HepG2 (cell line): ENCODE measurements around the gene NPBWR2. TPM values are rescaled to one million over a fixed set of nuclear protein-coding genes. Genes with fewer than 3 reads are reported as not detected.

Experiments
- ATAC-seq: fragments of 200-7000 bp; cut with Tn5 transposase; 3 replicates; pipeline ENCODE4 v1.9.1; 2020; ENCODE audit warnings: mild to moderate bottlenecking, moderate library complexity
- BruUV-seq: library from RNA; stranded (reverse); fragments of 400-500 nt; replicated peaks from 2 replicates; lab custom pipeline; 2021; lab: Mats Ljungman, UMichigan
- CTCF ChIA-PET: fragments of 300-600 bp; formaldehyde crosslinking; extraction: SDS; loops from one replicate; lab custom pipeline; 2021; ENCODE audit warnings: low total read pairs, inconsistent platforms, low intra/inter-chr PET ratio; lab: Yijun Ruan, JAX
- POLR2A ChIA-PET: fragments of 350-600 bp; sonication (Branson Sonifier 250); formaldehyde crosslinking; loops from one replicate; lab custom pipeline; 2020; ENCODE audit warnings: antibody characterized with exemption, inconsistent platforms; lab: Yijun Ruan, JAX
- DNase-seq: peaks from one replicate; pipeline ENCODE4 v3.0.0-alpha.2; 2015; ENCODE audit warnings: low spot score
- FAIRE-seq: peaks from 3 replicates; lab custom pipeline; 2011; peaks lifted over from hg19 to GRCh38; lab: Jason Lieb, UNC
- H2AFZ ChIP-seq: one replicate; pipeline ENCODE4 v1.6.1; 2011; ENCODE audit warnings: low read length, inconsistent platforms
- H3K27ac ChIP-seq: fragments of 300-600 bp; 3 replicates; pipeline ENCODE4 v1.8.0; 2011; ENCODE audit warnings: mixed run types, mild to moderate bottlenecking, mixed read lengths, low read length, inconsistent platforms; ENCODE audit not compliant: insufficient read depth; ENCODE audit errors: extremely low read length
- H3K27me3 ChIP-seq, 2 experiments: fragments of 200-600 bp in 1 of 2; 2 replicates in 1 of 2; 3 replicates in 1 of 2; pipeline versions ENCODE4 v1.6.0 to v1.8.0; 2011; ENCODE audit warnings: low read length in 2 of 2, mild to moderate bottlenecking in 2 of 2, moderate library complexity in 2 of 2, inconsistent platforms in 1 of 2; ENCODE audit not compliant: insufficient read depth in 2 of 2, control insufficient read depth in 1 of 2
- H3K36me3 ChIP-seq, 2 experiments: fragments of 200-600 bp in 1 of 2; replicated peaks in 1 of 2; 2 replicates in 1 of 2; 3 replicates in 1 of 2; pipeline versions ENCODE4 v1.5.1 to v1.8.0; 2011; ENCODE audit warnings: low read length in 2 of 2, inconsistent platforms in 1 of 2; ENCODE audit not compliant: insufficient read depth in 2 of 2, control insufficient read depth in 1 of 2
- H3K4me1 ChIP-seq: 2 replicates; pipeline ENCODE4 v1.5.1; 2012; ENCODE audit warnings: low read length, inconsistent platforms; ENCODE audit not compliant: insufficient read depth
- H3K4me2 ChIP-seq: 2 replicates; pipeline ENCODE4 v1.6.0; 2011; ENCODE audit warnings: low read depth, low read length, inconsistent platforms
- H3K4me3 ChIP-seq, 3 experiments: fragments of 200-600 bp in 1 of 3; sonication (generic), shearing (Covaris generic) in 1 of 3; replicated peaks in 1 of 3; 2 replicates each; pipeline ENCODE4 v1.5.1; 2011 to 2016; ENCODE audit warnings: low read length in 3 of 3, inconsistent platforms in 2 of 3, low read depth in 2 of 3, mild to moderate bottlenecking in 2 of 3, control low read depth in 1 of 3, mixed read lengths in 1 of 3; ENCODE audit not compliant: insufficient read depth in 1 of 3
- H3K79me2 ChIP-seq: one replicate; pipeline ENCODE4 v1.6.1; 2011; ENCODE audit warnings: low read length, inconsistent platforms; ENCODE audit not compliant: insufficient read depth
- H3K9ac ChIP-seq: 2 replicates; pipeline ENCODE4 v1.6.0; 2011; ENCODE audit warnings: mild to moderate bottlenecking, low read depth, low read length, inconsistent platforms; ENCODE audit not compliant: insufficient read depth
- H3K9me3 ChIP-seq: 2 replicates; pipeline ENCODE4 v1.5.1; 2012; ENCODE audit warnings: mild to moderate bottlenecking, low read length
- H4K20me1 ChIP-seq: 2 replicates; pipeline ENCODE4 v1.6.0; 2011; ENCODE audit warnings: inconsistent platforms, mild to moderate bottlenecking, low read length, moderate library complexity; ENCODE audit not compliant: insufficient read depth
- ATF7 ChIP-seq, 2 experiments: fragments of 450-650 bp in 1 of 2; sonication (generic) in 1 of 2; formaldehyde crosslinking in 1 of 2; IDR thresholded peaks; 2 replicates each; pipeline versions ENCODE4 v1.4.0 to v1.6.1; 2016 to 2020; ENCODE audit warnings: antibody characterized with exemption in 1 of 2, mild to moderate bottlenecking in 1 of 2, missing genetic modification reagents in 1 of 2
- ATF7-NPFF ChIP-seq: sonication (generic); formaldehyde crosslinking; IDR thresholded peaks from 2 replicates; pipeline ENCODE4 v1.8.1; 2023; ENCODE audit warnings: mild to moderate bottlenecking, low read depth, missing genetic modification reagents, moderate library complexity
- CEBPB ChIP-seq: IDR thresholded peaks from 2 replicates; pipeline ENCODE4 v1.6.1; 2011; ENCODE audit warnings: low read depth, low read length, improper control_type of control experiment, borderline replicate concordance
- EP300 ChIP-seq, 3 experiments: sonication (generic) in 1 of 3; formaldehyde crosslinking in 1 of 3; IDR thresholded peaks; 2 replicates each; pipeline versions ENCODE4 v1.5.1 to v1.6.1; 2011 to 2020; ENCODE audit warnings: low read depth in 2 of 3, low read length in 2 of 3, borderline replicate concordance in 1 of 3, improper control_type of control experiment in 1 of 3, mild to moderate bottlenecking in 1 of 3, missing genetic modification reagents in 1 of 3, moderate library complexity in 1 of 3
- FOXJ3 ChIP-seq: sonication (generic); formaldehyde crosslinking; IDR thresholded peaks from 2 replicates; pipeline ENCODE4 v1.4.0; 2020; ENCODE audit warnings: missing genetic modification reagents, mild to moderate bottlenecking, borderline replicate concordance
- GABPA ChIP-seq, 2 experiments: IDR thresholded peaks; 2 replicates each; pipeline ENCODE4 v1.6.1; 2011 to 2016; ENCODE audit warnings: low read depth in 2 of 2, low read length in 1 of 2, missing biosample characterization in 1 of 2, missing genetic modification characterization in 1 of 2
- HMG20B ChIP-seq: conservative IDR thresholded peaks from 2 replicates; pipeline ENCODE4 v1.6.1; 2016; ENCODE audit warnings: missing genetic modification reagents, missing compliant biosample characterization
- MEIS2 ChIP-seq: sonication (generic); formaldehyde crosslinking; IDR thresholded peaks from 2 replicates; pipeline ENCODE4 v1.9.0; 2021; ENCODE audit warnings: mild to moderate bottlenecking, missing genetic modification reagents
- MIER3 ChIP-seq: IDR thresholded peaks from 2 replicates; pipeline ENCODE4 v1.6.1; 2016; ENCODE audit warnings: missing compliant biosample characterization, borderline replicate concordance
- MXD4 ChIP-seq: IDR thresholded peaks from 2 replicates; pipeline ENCODE4 v1.6.1; 2016; ENCODE audit warnings: mild to moderate bottlenecking, missing biosample characterization, missing genetic modification reagents
- NBN ChIP-seq: fragments of 450-650 bp; conservative IDR thresholded peaks from 2 replicates; pipeline ENCODE4 v1.6.1; 2017
- POLR2A ChIP-seq, 2 experiments: IDR thresholded peaks; 2 replicates each; pipeline ENCODE4 v1.6.1; 2011; ENCODE audit warnings: low read depth in 2 of 2, low read length in 2 of 2, mild to moderate bottlenecking in 1 of 2, moderate library complexity in 1 of 2; ENCODE audit not compliant: insufficient read depth in 1 of 2
- PREB ChIP-seq: sonication (generic); formaldehyde crosslinking; IDR thresholded peaks from 2 replicates; pipeline ENCODE4 v1.4.0; 2020; ENCODE audit warnings: missing genetic modification reagents
- TAF15 ChIP-seq: fragments of 200-400 bp; formaldehyde crosslinking; IDR thresholded peaks from one replicate; pipeline ENCODE4 v1.6.1; 2018; ENCODE audit warnings: mild to moderate bottlenecking, low read depth, low read length; ENCODE audit not compliant: poor library complexity, severe bottlenecking
- TERF1 ChIP-seq: sonication (generic); formaldehyde crosslinking; IDR thresholded peaks from 2 replicates; pipeline ENCODE4 v1.8.0; 2022; ENCODE audit warnings: mild to moderate bottlenecking, missing genetic modification reagents, moderate library complexity
- U2AF1 ChIP-seq: fragments of 200-400 bp; formaldehyde crosslinking; optimal IDR thresholded peaks from 2 replicates; pipeline ENCODE3; 2017; ENCODE audit warnings: mild to moderate bottlenecking, low read depth, low read length
- ZNF333 ChIP-seq: sonication (generic); formaldehyde crosslinking; IDR thresholded peaks from 2 replicates; pipeline ENCODE4 v1.4.0; 2020; ENCODE audit warnings: mild to moderate bottlenecking, missing genetic modification reagents, borderline replicate concordance
- ZNF740 ChIP-seq: sonication (generic); formaldehyde crosslinking; IDR thresholded peaks from 2 replicates; pipeline ENCODE4 v1.4.0; 2020; ENCODE audit warnings: missing genetic modification reagents
- WGBS: methylation state at CpG from one replicate; pipeline ENCODE4 v1.1.6; 2017; ENCODE audit warnings: low lambda C conversion rate; 5-methylcytosine and 5-hydroxymethylcytosine counted together
- in situ Hi-C: cut with HindIII; loops from 2 replicates; pipeline ENCODE4 v1.10.0; 2017; ENCODE audit warnings: low pct_unique_long_range_greater_than_20kb; ENCODE audit not compliant: extremely low pct_ligation_motif_present
- intact Hi-C: fragments of 100-400 bp; cut with micrococcal nuclease; formaldehyde crosslinking; loops from one replicate; pipeline ENCODE4 v1.10.0; 2022; ENCODE audit not compliant: unreplicated experiment
- polyA plus RNA-seq, 8 experiments: library from polyadenylated mRNA; depleted of rRNA in 3 of 8; stranded (reverse) in 7 of 8; unstranded in 1 of 8; fragments of >200 nt; fragmentation: Illumina TruSeq in 4 of 8; extraction: Trizol in 4 of 8; gene quantifications; 2 replicates each; pipeline versions ENCODE4 v1.2.1 to v1.2.3, GENCODE V29; 2011 to 2016; ENCODE audit warnings: low read depth in 4 of 8, missing spikeins in 1 of 8, mixed read lengths in 1 of 8; ENCODE audit not compliant: insufficient read depth in 1 of 8
- total RNA-seq, 5 experiments: library from RNA; depleted of rRNA; stranded (reverse); fragments of >200 nt; fragmentation: Illumina TruSeq; extraction: Trizol; gene quantifications; 2 replicates each; pipeline ENCODE4 v1.2.3, GENCODE V29; 2016; ENCODE audit warnings: low read depth in 1 of 5

NPBWR2 gene
- total and polyA plus RNA-seq, 2 of the 13 experiments (the other 11 are each of a cell fraction or from before 2014, with no cell fraction given), result not detected

GRCh38 chr20:64055396-64055892 is 51.9 kb downstream of the NPBWR2 start (continued):
- TF ChIP-seq FOXJ3 (CRISPR knock-in tag), result 0 out of 2 replicates have a peak, but pooled peaks have one; percentile 13
- no peak for TF ChIP-seq GABPA (IDR thresholded peaks at IDR 0.05; ENCODE audit: low read depth, low read length)
- no peak for TF ChIP-seq GABPA (CRISPR knock-in tag; IDR thresholded peaks at IDR 0.05; ENCODE audit: low read depth)
- TF ChIP-seq MEIS2 (CRISPR knock-in tag), result no peak
- TF ChIP-seq TERF1, result no peak
- TF ChIP-seq ATF7 (IDR thresholded peaks at IDR 0.05), result no peak
- no peak for TF ChIP-seq ATF7 (CRISPR knock-in tag; IDR thresholded peaks at IDR 0.05)

GRCh38 chr20:64053841-64054661 is 53.3 kb downstream of the NPBWR2 start:
- H3K4me2 ChIP-seq, result peak overlapping the region; percentile 87
- H3K4me1 ChIP-seq, result peaks cover 87% of the 10 kb centered on the region
- no peaks in the 10 kb centered on the region for H3K79me2 ChIP-seq
- peak; percentile 65 for FAIRE-seq
- H3K36me3 ChIP-seq, result no peaks in the 10 kb centered on the region
- BruUV-seq, result no TSS peak
- CTCF ChIA-PET, result interaction anchor here (1.2 to 2.0 kb wide), 2 partner anchors 16 to 66 kb away, joined by 7 to 13 read pairs; no protein-coding TSS in a partner anchor
- H3K4me3 ChIP-seq, result peak overlapping the region; percentile 45 to 69 (median 46)
- intact Hi-C loops, result loop anchor here (2.0 kb wide), 1 partner anchor 15 kb away; no protein-coding TSS in a partner anchor
- peak overlapping the region; percentile 77 for H3K27ac ChIP-seq
- ATAC-seq, result peak; percentile 41
- no peak overlapping the region for H2AFZ ChIP-seq
- in situ Hi-C loops, result no loop called here
- WGBS, result 2% methylated on average over 13 of the region's 17 CpGs
- POLR2A ChIA-PET, result interaction anchor here (0.5 to 9.4 kb wide), 22 partner anchors 8 to 782 kb away, joined by 3 to 252 read pairs (median 4); partner anchors contain the start of genes ARFGAP1, ARFRP1, C20orf204 and HELZ2
- H3K27me3 ChIP-seq, result no peaks in the 10 kb centered on the region; a peak in 1 of 5 replicates
- H3K9me3 ChIP-seq, result no peaks in the 10 kb centered on the region
- peak; percentile 94 for DNase-seq
- peak overlapping the region; percentile 66 for H3K9ac ChIP-seq
- no peaks in the 10 kb centered on the region for H4K20me1 ChIP-seq
- TF ChIP-seq MXD4 (CRISPR knock-in tag) (peak; percentile 65; the same call in 1 of the 2 replicates), POLR2A (IDR thresholded peaks at IDR 0.05; ENCODE audit: insufficient read depth in 1 of 2, low read depth in 2 of 2, low read length in 2 of 2) (peak in 1 of 2 experiments; percentile 65; a peak in 2 of 4 replicates), U2AF1 (no peak), ZNF333 (CRISPR knock-in tag) (0 out of 2 replicates have a peak, but pooled peaks have one; percentile 50), EP300 (IDR thresholded peaks at IDR 0.05; ENCODE audit: low read depth in 2 of 2, low read length in 2 of 2) (peak; percentile 49 to 61; a peak in 3 of 4 replicates), EP300 (CRISPR knock-in tag; IDR thresholded peaks at IDR 0.05; ENCODE audit: borderline replicate concordance) (peak; percentile 42), CEBPB (0 out of 2 replicates have a peak, but pooled peaks have one; percentile 12), MIER3 (CRISPR knock-in tag) (0 out of 2 replicates have a peak, but pooled peaks have one; percentile 17), ZNF740 (CRISPR knock-in tag) (peak; percentile 89; the same call in 1 of the 2 replicates), PREB (CRISPR knock-in tag) (no peak), HMG20B (CRISPR knock-in tag) (peak; percentile 54), TAF15 (no peak), NBN (no peak), ATF7-NPFF (CRISPR knock-in tag) (no peak)
